ENCODE results near the gene STRIP1.

GRCh38 chr1:110002695-110003094 lies 31.7 kb upstream of the STRIP1 start:
- TF ChIP-seq CTCF (conservative IDR thresholded peaks at IDR 0.05; ENCODE audit: low read length) (no peak), EZH2phosphoT487 (IDR thresholded peaks at IDR 0.05; ENCODE audit: borderline replicate concordance, low read depth, low read length) (no peak)
